ENCODE results near the gene FIG4. TPM values are rescaled to one million over a fixed set of nuclear protein-coding genes. Genes with fewer than 3 reads are reported as not detected.
A peak's percentile ranks its signal among the peaks of the same experiment; 100 is the strongest.

Gene FIG4
- total RNA-seq, 1 donor from 2014 or later = 8.0 TPM

DNA sequence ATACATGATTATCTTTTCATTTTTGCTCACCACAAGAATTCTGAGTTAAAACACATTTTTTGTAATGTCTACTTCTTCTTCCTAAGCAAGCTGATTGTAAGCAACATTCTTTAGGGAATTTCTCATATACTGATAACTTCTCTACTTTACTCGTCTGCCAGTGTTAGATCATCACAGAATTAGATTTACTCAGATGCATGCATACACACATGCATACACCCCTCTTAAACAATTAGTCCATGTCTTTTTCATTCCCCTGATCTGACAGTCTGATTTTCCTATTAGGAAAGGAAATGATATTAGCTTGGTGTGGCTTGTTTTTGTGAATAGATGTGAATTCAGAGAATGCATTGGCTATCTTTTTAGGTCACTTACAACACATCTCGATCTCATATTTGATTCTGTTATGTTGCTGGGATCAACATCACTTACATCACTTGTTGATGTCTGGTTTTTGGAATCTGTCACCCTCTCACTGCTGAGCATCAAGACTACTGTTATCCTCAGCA lies 91.4 kb downstream of the FIG4 start:
- no peak for DNase-seq
- H3K36me3 ChIP-seq = peaks cover 19% of the 10 kb centered on the region
- H3K4me3 ChIP-seq = no peak overlapping the region
- intact Hi-C loops (cut with micrococcal nuclease) = loop anchor here (10.0 kb wide), 1 partner anchor 68 kb away; no protein-coding TSS in a partner anchor
- no peak overlapping the region for H3K27ac ChIP-seq (replicated peaks)
- H3K9me3 ChIP-seq (replicated peaks) = no peaks in the 10 kb centered on the region
- no peak for TF ChIP-seq CTCF (IDR thresholded peaks at IDR 0.05; ENCODE audit: borderline replicate concordance)
- no peaks in the 10 kb centered on the region for H3K4me1 ChIP-seq
- H3K27me3 ChIP-seq (ENCODE audit: low read depth) = no peaks in the 10 kb centered on the region

DNA sequence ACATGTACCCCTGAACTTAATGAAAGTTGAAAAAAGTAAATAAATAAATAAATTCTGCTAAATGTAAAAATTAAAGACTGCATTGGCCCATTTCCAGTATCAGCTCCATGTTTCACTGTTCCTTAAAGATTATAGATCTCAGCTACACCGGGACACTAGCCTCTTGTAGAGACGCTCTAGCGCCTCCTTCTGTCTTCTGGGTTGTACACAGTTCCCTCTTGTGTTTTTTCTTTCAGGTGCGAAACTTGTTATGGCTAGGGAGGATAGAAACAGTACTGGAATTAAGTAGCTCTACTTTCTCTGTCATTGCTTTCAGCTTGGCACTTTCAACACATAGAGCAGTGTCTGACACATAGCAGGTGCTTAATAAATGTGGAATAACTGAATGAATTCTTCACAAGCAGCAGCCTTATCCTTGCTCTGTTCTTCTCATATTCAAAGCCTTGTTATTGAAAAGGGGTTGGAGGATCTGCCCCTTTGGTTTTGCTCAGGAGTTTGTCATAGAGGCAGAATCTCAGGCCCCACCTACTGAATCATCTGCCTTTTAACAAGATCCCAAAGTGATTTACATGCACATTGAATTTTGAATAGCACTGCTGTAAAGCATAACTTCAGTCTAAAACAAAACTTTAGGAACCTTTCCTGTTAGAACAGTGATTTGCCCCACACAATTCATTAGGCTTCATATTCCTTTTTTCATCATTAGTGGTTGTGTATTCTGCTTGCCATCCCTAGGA lies 92.3 kb downstream of the FIG4 start:
- peaks cover 21% of the 10 kb centered on the region for H3K36me3 ChIP-seq
- H3K27me3 ChIP-seq (ENCODE audit: low read depth) = no peaks in the 10 kb centered on the region
- no peak for DNase-seq
- no peaks in the 10 kb centered on the region for H3K4me1 ChIP-seq
- H3K9me3 ChIP-seq (replicated peaks) = no peaks in the 10 kb centered on the region
- H3K27ac ChIP-seq (replicated peaks) = no peak overlapping the region
- no peak overlapping the region for H3K4me3 ChIP-seq
- intact Hi-C loops (cut with micrococcal nuclease) = loop anchor here (10.0 kb wide), 1 partner anchor 69 kb away; no protein-coding TSS in a partner anchor
- TF ChIP-seq CTCF (IDR thresholded peaks at IDR 0.05; ENCODE audit: borderline replicate concordance) = peak; percentile 49

DNA sequence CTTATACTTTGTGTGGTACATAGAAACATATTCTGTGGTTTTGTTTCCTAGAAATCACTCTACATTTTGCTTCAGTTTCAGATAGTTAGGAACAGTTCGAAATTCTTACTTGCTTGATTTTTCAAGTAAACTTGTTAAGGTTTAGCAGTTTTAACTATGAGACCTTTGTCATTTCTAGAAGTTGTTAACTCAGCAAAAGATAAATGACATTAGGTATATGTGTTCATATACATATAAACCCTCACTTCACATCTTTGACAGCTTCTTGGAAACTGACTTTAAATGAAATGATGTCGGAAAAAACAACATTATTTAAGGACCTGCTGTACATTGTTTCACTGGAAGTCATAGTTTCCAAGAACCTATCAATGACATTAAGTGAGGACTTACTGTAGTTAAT lies 96.2 kb downstream of the FIG4 start:
- TF ChIP-seq CTCF (IDR thresholded peaks at IDR 0.05; ENCODE audit: borderline replicate concordance) = no peak
- H3K9me3 ChIP-seq (replicated peaks) = no peaks in the 10 kb centered on the region
- H3K27me3 ChIP-seq (ENCODE audit: low read depth) = no peaks in the 10 kb centered on the region

GRCh38 chr6:109788687-109789086 lies 97.6 kb downstream of the FIG4 start:
- peaks cover 25% of the 10 kb centered on the region for H3K36me3 ChIP-seq
- intact Hi-C loops (cut with micrococcal nuclease) = loop anchor here (10.0 kb wide), 1 partner anchor 74 kb away; no protein-coding TSS in a partner anchor
- no peak for TF ChIP-seq CTCF (IDR thresholded peaks at IDR 0.05; ENCODE audit: borderline replicate concordance)

More for the DNA sequence above, 96.2 kb downstream of the FIG4 start:
- H3K36me3 ChIP-seq = peaks cover 25% of the 10 kb centered on the region
- H3K4me1 ChIP-seq = no peaks in the 10 kb centered on the region
- DNase-seq = no peak
- H3K4me3 ChIP-seq = no peak overlapping the region
- intact Hi-C loops (cut with micrococcal nuclease) = loop anchor here (10.0 kb wide), 1 partner anchor 73 kb away; no protein-coding TSS in a partner anchor
- H3K27ac ChIP-seq (replicated peaks) = no peak overlapping the region

GRCh38 chr6:109790131-109790530 lies 99.0 kb downstream of the FIG4 start:
- H3K27me3 ChIP-seq (ENCODE audit: low read depth) = no peaks in the 10 kb centered on the region
- TF ChIP-seq CTCF (IDR thresholded peaks at IDR 0.05; ENCODE audit: borderline replicate concordance) = no peak
- no peak overlapping the region for H3K4me3 ChIP-seq
- H3K36me3 ChIP-seq = peaks cover 25% of the 10 kb centered on the region
- H3K4me1 ChIP-seq = peaks cover 22% of the 10 kb centered on the region
- intact Hi-C loops (cut with micrococcal nuclease) = no loop called here
- H3K9me3 ChIP-seq (replicated peaks) = no peaks in the 10 kb centered on the region
- DNase-seq = no peak
- no peak overlapping the region for H3K27ac ChIP-seq (replicated peaks)

More at GRCh38 chr6:109788687-109789086, 97.6 kb downstream of the FIG4 start:
- H3K27me3 ChIP-seq (ENCODE audit: low read depth) = no peaks in the 10 kb centered on the region
- H3K9me3 ChIP-seq (replicated peaks) = no peaks in the 10 kb centered on the region
- peaks cover 11% of the 10 kb centered on the region for H3K4me1 ChIP-seq
- H3K4me3 ChIP-seq = no peak overlapping the region
- DNase-seq = no peak
- no peak overlapping the region for H3K27ac ChIP-seq (replicated peaks)

All from left ventricle myocardium inferior (tissue), 1 donor.